GM12878 (cell line): ENCODE measurements around the gene ANAPC2. TPM values are rescaled to one million over a fixed set of nuclear protein-coding genes. Genes with fewer than 3 reads are reported as not detected.
A peak's percentile ranks its signal among the peaks of the same experiment; 100 is the strongest.

ENCODE experiments used
- ATAC-seq: fragments of 200-7000 bp; cut with Tn5 transposase; 3 replicates; pipeline ENCODE4 v1.9.1; 2020; ENCODE audit warnings: mild to moderate bottlenecking, moderate library complexity
- BruUV-seq: library from RNA; stranded (reverse); fragments of 400-500 nt; replicated peaks from 2 replicates; lab custom pipeline; 2021; lab: Mats Ljungman, UMichigan
- CTCF ChIA-PET: fragments of 300-600 bp; sonication (Branson Sonifier 250); formaldehyde crosslinking; extraction: SDS; loops from one replicate; lab custom pipeline; 2021; ENCODE audit warnings: inconsistent platforms; lab: Yijun Ruan, JAX
- POLR2A ChIA-PET: fragments of 350-600 bp; formaldehyde crosslinking; extraction: SDS; loops from one replicate; lab custom pipeline; 2021; ENCODE audit warnings: inconsistent platforms; lab: Charles Lee
- RAD21 ChIA-PET: fragments of 300-600 bp; sonication (Branson Sonifier 250); formaldehyde crosslinking; loops from one replicate; lab custom pipeline; 2023; ENCODE audit warnings: antibody characterized with exemption; ENCODE audit not compliant: unreplicated experiment; lab: Charles Lee
- SMC1A ChIA-PET: fragments of 300-600 bp; sonication (Branson Sonifier 250); formaldehyde crosslinking; loops from one replicate; lab custom pipeline; 2023; ENCODE audit not compliant: unreplicated experiment, uncharacterized antibody; lab: Charles Lee
- DNase-seq: peaks from one replicate; pipeline ENCODE4 v3.0.0-alpha.2; 2011; ENCODE audit warnings: low read depth, low spot score
- FAIRE-seq: peaks from 3 replicates; lab custom pipeline; 2011; peaks lifted over from hg19 to GRCh38; lab: Jason Lieb, UNC
- H2AFZ ChIP-seq: 2 replicates; pipeline ENCODE4 v1.6.0; 2011; ENCODE audit warnings: low read depth, low read length, control low read depth; ENCODE audit not compliant: control insufficient read depth
- H3K27ac ChIP-seq: 2 replicates; pipeline ENCODE4 v1.5.1; 2011; ENCODE audit warnings: control low read depth; ENCODE audit not compliant: control insufficient read depth, insufficient read depth
- H3K27me3 ChIP-seq, 2 experiments: replicated peaks in 1 of 2; 2 replicates each; pipeline versions ENCODE4 v1.6.0 to v1.6.1; 2011; ENCODE audit warnings: low read length in 1 of 2; ENCODE audit not compliant: control insufficient read depth in 2 of 2, insufficient read depth in 2 of 2
- H3K36me3 ChIP-seq, 2 experiments: 2 replicates each; pipeline ENCODE4 v1.5.1; 2011; ENCODE audit warnings: low read length in 1 of 2; ENCODE audit not compliant: control insufficient read depth in 2 of 2, insufficient read depth in 2 of 2
- H3K4me1 ChIP-seq: 2 replicates; pipeline ENCODE4 v1.6.1; 2011; ENCODE audit warnings: mild to moderate bottlenecking, low read length, moderate library complexity, mixed read lengths; ENCODE audit not compliant: control insufficient read depth, insufficient read depth
- H3K4me2 ChIP-seq: 2 replicates; pipeline ENCODE4 v1.6.0; 2011; ENCODE audit warnings: control low read depth; ENCODE audit not compliant: control insufficient read depth, insufficient read depth
- H3K4me3 ChIP-seq: fragments of 200-600 bp; sonication (generic); 2 replicates; pipeline ENCODE4 v1.5.1; 2016
- H3K79me2 ChIP-seq: 2 replicates; pipeline ENCODE4 v1.6.0; 2011; ENCODE audit warnings: low read length; ENCODE audit not compliant: control insufficient read depth, insufficient read depth
- H3K9ac ChIP-seq: 2 replicates; pipeline ENCODE4 v1.8.0; 2011; ENCODE audit warnings: low read length, control low read depth, mixed read lengths; ENCODE audit not compliant: control insufficient read depth, insufficient read depth
- H3K9me3 ChIP-seq: replicated peaks from 3 replicates; pipeline ENCODE4 v1.5.1; 2011; ENCODE audit warnings: mild to moderate bottlenecking, low read length; ENCODE audit not compliant: control insufficient read depth, insufficient read depth
- H4K20me1 ChIP-seq: 2 replicates; pipeline ENCODE4 v1.6.0; 2011; ENCODE audit not compliant: control insufficient read depth, insufficient read depth
- CTCF ChIP-seq, 3 experiments: IDR thresholded peaks in 2 of 3; conservative IDR thresholded peaks in 1 of 3; 2 replicates each; pipeline ENCODE4 v1.5.1; 2011; ENCODE audit warnings: low read depth in 3 of 3, low read length in 3 of 3, mild to moderate bottlenecking in 3 of 3, control low read depth in 2 of 3, moderate library complexity in 2 of 3, inconsistent platforms in 1 of 3, mixed read lengths in 1 of 3; ENCODE audit not compliant: control insufficient read depth in 2 of 3, insufficient read depth in 1 of 3; ENCODE audit errors: extremely low read depth in 1 of 3
- NFIC ChIP-seq: IDR thresholded peaks from 2 replicates; pipeline ENCODE4 v1.6.1; 2012; ENCODE audit warnings: low read depth, mild to moderate bottlenecking, inconsistent platforms, low read length, moderate library complexity
- WGBS: methylation state at CpG from one replicate; pipeline ENCODE4 v1.1.6; 2016; ENCODE audit warnings: low lambda C conversion rate; ENCODE audit not compliant: insufficient replicate concordance, insufficient coverage; ENCODE audit errors: missing lambda C conversion rate; 5-methylcytosine and 5-hydroxymethylcytosine counted together
- in situ Hi-C: fragments of 300-500 bp; cut with MboI; formaldehyde crosslinking; loops from 9 replicates; pipeline ENCODE4 v1.14.3; 2018; ENCODE audit warnings: mixed read lengths
- intact Hi-C: fragments of 100-400 bp; cut with micrococcal nuclease; formaldehyde crosslinking; loops from one replicate; pipeline ENCODE4 v1.14.2; 2022; ENCODE audit not compliant: unreplicated experiment
- polyA plus RNA-seq, 11 experiments: library from polyadenylated mRNA; depleted of rRNA in 4 of 11; unstranded in 6 of 11; stranded (reverse) in 5 of 11; fragments of >200 nt; fragmentation: Nextera tagmentation in 4 of 11; fragmentation: Illumina TruSeq in 1 of 11; extraction: Ambion mirVana in 4 of 11; extraction: Trizol in 1 of 11; gene quantifications; 1 replicate in 1 of 11; 2 replicates in 10 of 11; pipeline versions ENCODE4 v1.2.1 to v1.2.3, GENCODE V29; 2011 to 2016; ENCODE audit warnings: inconsistent platforms in 2 of 11, missing spikeins in 2 of 11, low read depth in 1 of 11
- total RNA-seq, 4 experiments: library from RNA; depleted of rRNA in 3 of 4; stranded (reverse); fragments of >200 nt in 3 of 4; fragmentation: Illumina TruSeq in 1 of 4; extraction: Trizol in 1 of 4; gene quantifications; 2 replicates each; pipeline versions ENCODE4 v1.2.1 to v1.2.3, GENCODE V29; 2013 to 2021

ANAPC2 gene
- total and polyA plus RNA-seq, 10 of the 15 experiments (the other 5 are each of a cell fraction or from before 2014, with no cell fraction given) = 0.03 to 65.2 (median 20.5) TPM

GRCh38 chr9:137190315-137190856 is 2.0 kb upstream of the ANAPC2 start:
- Histone ChIP-seq H3K36me3 (peaks cover 0 to 7% of the 10 kb centered on the region in 2 experiments; a peak in 3 of 4 replicates), H2AFZ (no peak overlapping the region), H3K4me3 (0 out of 2 replicates have a peak overlapping the region, but pooled peaks have one; percentile 99), H3K27ac (no peak overlapping the region), H3K9me3 (no peaks in the 10 kb centered on the region), H4K20me1 (peaks cover 7% of the 10 kb centered on the region; the same call in 1 of the 2 replicates), H3K9ac (no peak overlapping the region), H3K4me2 (peak overlapping the region; percentile 93; the same call in 1 of the 2 replicates), H3K27me3 (no peaks in the 10 kb centered on the region), H3K79me2 (peaks cover 35% of the 10 kb centered on the region), H3K4me1 (peaks cover 22% of the 10 kb centered on the region)
- no TSS peak for BruUV-seq
- CTCF ChIA-PET = interaction anchor here (0.6 to 2.7 kb wide), 7 partner anchors 14 to 123 kb away, joined by 3 to 21 read pairs (median 7); partner anchors contain the start of gene RNF224
- DNase-seq (no peak), ATAC-seq (no peak), FAIRE-seq (no peak)
- POLR2A ChIA-PET = interaction anchor here (1.8 to 4.6 kb wide), 4 partner anchors 11 to 47 kb away, joined by 7 to 22 read pairs (median 9); partner anchors contain the start of genes CYSRT1, RNF208 and TPRN
- in situ Hi-C loops = no loop called here
- 83% methylated on average over 6 of the region's 9 CpGs for WGBS
- RAD21 ChIA-PET = interaction anchor here (0.6 to 1.1 kb wide), 2 partner anchors 33 to 76 kb away, joined by 3 read pairs; partner anchors contain the start of gene DPP7
- intact Hi-C loops = no loop called here
- peak in 1 of 3 experiments; percentile 7; a peak in 1 of 6 replicates for TF ChIP-seq CTCF (IDR thresholded peaks at IDR 0.05 in 2 of 3, conservative IDR thresholded peaks at IDR 0.05 in 1 of 3; ENCODE audit: control insufficient read depth in 2 of 3, extremely low read depth in 1 of 3, insufficient read depth in 1 of 3, low read depth in 3 of 3, low read length in 3 of 3)
- TF ChIP-seq NFIC = no peak
- SMC1A ChIA-PET = interaction anchor here (1.2 to 2.2 kb wide), 3 partner anchors 8 to 62 kb away, joined by 3 to 9 read pairs (median 7); no protein-coding TSS in a partner anchor
